ENCODE data around the gene HAUS5.
A peak's percentile ranks its signal among the peaks of the same experiment; 100 is the strongest.
"Not testable (repeated sequence)": the region's sequence is repeated elsewhere in the genome, so short reads cannot be mapped to it uniquely, and the experiment has no call there.

HAUS5 gene, protein sequence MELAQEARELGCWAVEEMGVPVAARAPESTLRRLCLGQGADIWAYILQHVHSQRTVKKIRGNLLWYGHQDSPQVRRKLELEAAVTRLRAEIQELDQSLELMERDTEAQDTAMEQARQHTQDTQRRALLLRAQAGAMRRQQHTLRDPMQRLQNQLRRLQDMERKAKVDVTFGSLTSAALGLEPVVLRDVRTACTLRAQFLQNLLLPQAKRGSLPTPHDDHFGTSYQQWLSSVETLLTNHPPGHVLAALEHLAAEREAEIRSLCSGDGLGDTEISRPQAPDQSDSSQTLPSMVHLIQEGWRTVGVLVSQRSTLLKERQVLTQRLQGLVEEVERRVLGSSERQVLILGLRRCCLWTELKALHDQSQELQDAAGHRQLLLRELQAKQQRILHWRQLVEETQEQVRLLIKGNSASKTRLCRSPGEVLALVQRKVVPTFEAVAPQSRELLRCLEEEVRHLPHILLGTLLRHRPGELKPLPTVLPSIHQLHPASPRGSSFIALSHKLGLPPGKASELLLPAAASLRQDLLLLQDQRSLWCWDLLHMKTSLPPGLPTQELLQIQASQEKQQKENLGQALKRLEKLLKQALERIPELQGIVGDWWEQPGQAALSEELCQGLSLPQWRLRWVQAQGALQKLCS

DNA sequence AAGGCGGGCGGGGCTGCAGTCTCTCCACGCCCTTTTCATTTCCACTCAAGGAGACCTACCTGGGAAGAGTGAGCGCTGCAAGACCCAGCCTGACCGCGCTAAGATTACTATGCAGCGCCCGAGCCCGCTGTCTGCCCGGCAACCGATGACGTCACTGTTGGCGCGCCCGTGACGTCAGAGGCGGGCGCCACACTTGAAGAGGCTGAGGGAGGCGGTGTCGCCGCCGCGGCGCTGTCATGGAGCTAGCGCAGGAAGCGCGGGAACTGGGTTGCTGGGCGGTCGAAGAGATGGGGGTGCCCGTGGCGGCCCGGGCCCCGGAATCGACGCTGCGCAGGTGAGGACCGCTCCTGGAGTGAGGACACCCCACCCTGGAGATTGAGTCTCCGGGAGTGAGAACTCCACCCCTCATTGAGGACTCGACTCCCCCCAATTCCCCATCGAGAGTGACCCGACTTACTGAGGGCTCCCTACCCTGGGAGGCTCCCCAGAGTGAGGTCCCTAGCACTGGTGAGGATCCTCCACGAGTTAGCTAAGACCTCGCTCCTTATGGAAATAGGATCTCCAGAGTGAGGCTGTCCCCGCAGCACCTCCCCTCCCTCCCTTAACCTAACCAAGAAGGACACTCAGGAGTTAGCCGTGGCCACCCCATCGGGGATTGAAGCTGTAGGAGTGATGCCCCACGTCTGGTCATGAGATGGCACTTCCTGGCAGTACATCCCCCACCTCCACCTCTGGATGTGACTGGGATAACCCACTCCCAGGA is at the start of gene HAUS5:
TSS of gene HAUS5 (plus strand) at position 177 of the 763 bp plus-strand sequence. CDS start at position 237, 60 bp downstream.
- DNase-seq (ENCODE audit: low read depth in 2 of 2, low spot score in 1 of 2), result peak; percentile 87 to 94

DNA sequence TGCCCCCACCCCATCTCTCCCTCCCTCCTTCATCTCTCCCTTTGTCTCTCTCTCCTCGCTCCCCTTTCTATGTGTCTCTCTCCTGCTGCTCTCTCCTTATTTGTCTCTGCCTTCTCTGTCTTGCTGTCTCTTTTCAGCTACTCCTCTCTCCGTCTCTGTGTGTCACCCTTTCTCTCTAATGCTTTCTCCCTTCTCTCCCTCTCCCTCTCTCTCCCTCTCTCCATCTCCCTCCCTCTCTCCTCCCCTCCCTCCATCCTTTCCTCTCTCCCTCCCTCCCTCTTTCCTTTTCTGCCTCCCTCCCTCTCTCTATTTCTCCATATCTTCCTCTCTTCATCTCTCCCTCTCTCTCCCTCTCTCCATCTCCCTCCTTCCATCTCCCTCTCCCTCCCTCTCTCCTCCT is 49.8 kb upstream of the HAUS5 start:
- no peak for DNase-seq (ENCODE audit: low read depth in 2 of 2, low spot score in 1 of 2)

DNA sequence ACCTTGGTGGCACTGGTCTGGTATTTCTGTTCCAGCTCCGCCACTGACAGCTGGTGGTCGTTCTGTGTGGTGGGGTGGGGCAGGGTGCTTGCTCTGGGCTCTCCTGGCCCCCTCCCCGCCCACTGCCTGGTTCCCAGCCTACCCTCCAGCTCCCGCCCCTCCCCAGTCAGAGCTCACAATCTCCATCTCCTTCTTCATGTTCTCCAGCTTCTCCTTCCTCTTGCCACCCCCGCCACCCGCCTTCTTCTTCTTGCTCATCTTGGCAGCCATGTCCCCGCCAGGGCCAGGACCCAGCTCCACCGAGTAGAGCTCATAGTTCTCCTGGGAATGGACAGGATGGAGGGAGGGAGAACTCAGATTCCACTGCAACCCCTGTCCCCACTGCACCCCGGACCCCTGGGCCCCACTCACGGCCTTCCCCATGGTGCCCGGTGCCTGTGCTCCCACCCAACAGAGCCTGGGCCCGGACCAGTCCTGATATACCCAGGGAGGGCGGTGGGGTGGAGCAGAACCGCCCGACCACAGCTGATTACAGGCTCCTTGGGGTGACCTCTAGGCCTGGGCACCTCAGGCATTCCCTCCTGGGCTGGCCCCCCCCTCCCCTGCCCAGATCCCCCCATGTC is 49.2 kb upstream of the HAUS5 start, which contains the start of gene ATP4A:
TSS of gene ATP4A (minus strand) at position 452 of the 623 bp plus-strand sequence. CDS start at position 423, 29 bp downstream.
- no peak for DNase-seq (ENCODE audit: low read depth in 2 of 2, low spot score in 1 of 2)

DNA sequence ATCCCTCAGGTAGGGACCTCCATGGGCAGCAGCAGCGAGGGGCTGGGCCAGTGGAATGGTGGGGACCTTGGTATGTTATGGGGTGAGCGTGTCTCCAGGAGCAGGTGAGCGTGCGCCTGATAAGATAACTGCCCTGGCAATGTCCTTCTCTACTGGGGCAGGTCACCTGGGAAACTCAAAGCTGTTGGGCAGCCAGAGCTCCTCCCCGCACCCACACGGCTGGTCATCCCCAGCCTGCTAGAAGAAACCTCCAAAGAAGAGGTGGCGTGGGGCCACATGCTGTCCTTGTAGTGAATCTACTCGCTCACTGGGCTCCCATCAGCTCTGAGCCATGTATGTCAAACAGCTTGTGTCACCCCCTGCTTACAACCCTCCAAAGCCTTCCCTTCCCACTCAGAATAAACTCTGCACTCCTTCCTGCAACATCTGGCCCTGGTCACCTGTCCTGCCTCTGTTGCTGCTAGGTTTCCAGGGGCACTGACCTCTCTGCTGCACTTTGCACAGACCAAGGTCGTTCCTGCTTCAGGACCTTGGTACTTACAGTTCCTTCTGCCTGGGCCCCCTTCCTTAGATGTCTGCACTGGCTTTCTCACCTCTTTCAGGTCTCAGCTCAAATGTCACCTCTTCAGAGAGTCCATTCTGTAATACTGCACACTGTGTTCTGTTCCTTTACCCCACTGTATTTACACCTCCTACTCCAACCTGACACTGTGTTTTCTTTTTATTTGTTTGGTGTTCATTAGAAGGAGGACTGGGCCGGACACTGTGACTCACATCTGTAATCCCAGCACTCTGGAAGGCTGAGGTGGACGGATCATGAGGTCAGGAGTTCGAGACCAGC is 47.3 kb upstream of the HAUS5 start:
- no peak for DNase-seq (ENCODE audit: low read depth in 2 of 2, low spot score in 1 of 2)

DNA sequence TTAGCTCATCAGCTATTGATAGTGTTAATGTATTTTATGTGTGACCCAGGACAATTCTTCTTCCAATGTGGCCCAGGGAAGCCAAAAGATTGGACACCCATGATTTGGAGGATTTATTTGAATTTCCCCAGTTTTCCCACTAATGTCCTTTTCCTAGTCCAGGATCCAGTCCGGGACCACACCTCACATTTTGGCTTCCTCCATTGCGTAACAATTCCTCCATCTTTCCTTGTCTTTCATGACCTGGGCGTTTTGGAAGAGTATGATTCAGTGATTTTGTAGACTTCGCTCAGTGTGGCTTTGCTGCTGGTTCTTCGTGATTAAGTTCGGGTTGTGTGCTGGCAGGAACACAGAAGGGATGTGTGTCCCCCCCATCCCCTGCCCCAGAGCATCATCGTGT is 45.8 kb upstream of the HAUS5 start:
- no peak for DNase-seq (ENCODE audit: low read depth in 2 of 2, low spot score in 1 of 2)

DNA sequence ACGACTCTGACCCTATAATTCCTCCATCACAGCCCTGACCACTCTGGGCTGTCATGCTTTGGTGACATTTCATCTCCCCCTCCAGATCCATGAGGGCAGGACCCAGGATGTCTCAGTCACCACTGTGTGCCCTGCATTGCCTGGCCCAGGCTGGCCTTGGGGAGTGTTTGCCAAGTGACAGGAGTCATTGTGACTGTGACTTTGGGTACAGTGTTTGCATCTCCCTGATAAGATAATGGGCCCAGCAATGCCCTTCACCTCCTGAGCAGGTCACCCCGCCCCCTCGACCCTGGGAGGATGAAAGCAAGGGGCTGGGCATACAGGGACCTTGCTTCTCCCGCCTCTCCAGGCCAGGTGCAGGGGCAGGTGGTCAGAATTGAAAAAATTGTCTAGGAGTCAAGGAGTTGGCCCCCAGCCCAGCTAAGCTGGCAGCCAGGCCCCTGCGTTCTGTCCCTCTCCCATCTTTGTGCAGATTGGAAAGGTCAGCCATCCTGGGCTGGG is 43.2 kb upstream of the HAUS5 start:
- DNase-seq (ENCODE audit: low read depth in 2 of 2, low spot score in 1 of 2), result no peak

DNA sequence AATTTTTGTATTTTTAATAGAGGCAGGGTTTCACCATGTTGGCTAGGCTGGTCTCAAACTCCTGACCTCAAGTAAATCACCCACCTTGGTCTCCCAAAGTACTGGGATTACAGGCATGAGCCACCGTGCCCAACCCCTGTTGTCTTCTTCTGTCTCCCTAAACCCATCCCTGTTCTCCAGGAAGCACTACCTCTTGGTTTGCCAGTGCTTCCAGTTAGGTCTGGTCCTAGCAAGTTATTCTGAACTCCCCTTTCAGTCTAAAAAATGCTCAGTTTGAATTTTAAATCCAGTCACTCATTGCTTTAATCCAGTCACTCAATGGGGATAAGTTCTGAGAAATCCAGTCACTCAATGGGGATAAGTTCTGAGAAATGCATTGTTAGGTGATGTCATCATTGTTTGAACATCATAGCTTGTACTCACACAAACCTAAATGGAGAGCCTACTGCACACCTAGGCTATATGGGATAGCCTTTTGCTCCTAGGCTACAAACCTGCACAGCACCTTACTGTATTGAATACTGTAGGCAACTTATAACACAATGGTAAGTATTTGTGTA is 41.0 kb upstream of the HAUS5 start:
- no peak for DNase-seq (ENCODE audit: low read depth in 2 of 2, low spot score in 1 of 2)

DNA sequence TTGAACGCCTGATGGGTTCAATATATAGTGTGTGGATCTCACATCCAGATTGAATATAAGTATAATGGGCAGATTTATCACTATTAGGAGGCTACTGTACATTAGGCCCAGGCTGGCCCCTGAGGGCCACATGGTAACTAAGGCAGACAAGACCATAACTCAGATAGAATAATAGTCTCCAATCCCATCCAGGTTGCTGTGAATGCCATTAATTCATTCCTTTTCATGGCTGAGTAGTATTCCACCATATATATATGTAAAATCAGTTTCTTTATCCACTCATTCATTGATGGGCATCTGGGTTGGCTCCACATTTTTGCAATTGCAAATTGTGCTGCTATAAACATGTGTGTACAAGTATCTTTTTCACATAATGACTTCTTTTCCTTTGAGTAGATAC is 34.6 kb upstream of the HAUS5 start:
- DNase-seq (ENCODE audit: low read depth in 2 of 2, low spot score in 1 of 2), result no peak

DNA sequence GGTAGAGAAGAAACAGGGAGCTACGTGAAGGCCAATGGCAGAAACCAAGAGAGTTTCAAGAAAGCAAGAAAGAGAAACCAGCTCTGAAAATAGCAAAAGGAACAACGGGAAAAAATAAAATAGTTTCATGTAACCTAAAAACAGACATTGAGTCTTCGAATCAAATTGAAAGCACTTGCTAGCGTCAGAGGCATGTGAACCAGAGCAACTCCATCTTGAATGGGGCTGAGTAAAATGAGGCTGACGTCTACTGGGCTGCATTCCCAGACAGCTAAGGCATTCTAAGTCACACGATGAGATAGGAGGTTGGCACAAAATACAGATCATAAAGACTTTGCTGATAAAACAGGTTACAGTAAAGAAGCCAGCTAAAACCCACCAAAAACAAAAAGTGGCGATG is 33.8 kb upstream of the HAUS5 start:
- no peak for DNase-seq (ENCODE audit: low read depth in 2 of 2, low spot score in 1 of 2)

DNA sequence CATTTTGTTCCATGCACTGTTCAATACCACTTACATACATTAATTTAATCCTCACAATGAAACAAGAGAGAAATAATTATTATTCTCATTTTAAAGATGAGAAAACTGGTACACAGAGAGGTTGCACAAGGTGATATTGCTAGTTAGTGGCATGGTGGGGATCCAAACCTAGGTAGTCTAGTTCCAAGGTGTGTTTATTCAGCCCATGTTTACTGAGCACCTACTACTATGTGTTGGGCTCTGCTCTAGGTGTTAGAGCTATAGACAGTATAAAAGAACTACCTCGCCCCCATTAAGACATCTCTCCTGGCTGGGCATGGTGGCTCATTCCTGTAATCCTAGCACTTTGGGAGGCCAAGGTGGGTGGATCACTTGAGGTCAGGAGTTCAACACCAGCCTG is 29.8 kb upstream of the HAUS5 start:
- DNase-seq (ENCODE audit: low read depth in 2 of 2, low spot score in 1 of 2), result no peak

DNA sequence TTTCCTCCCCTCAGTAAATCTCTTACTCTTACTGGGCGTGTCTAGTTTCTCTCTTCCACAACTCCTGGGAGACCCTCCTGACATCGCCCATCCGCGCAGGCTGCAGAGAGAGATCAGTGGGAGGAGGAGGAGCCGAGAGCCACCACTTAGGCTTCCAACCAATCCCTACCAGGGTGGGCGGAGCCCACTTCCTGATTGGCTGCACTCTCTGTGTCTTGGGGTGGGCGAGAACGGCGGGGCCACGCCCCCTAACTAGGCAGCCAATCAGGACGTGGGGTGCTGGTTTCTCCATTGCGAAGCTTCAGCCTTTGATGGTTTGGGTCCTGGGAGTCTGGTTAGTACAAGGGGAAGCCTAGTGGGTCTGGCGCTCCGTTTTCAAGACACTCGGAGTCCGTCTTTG is 26.7 kb upstream of the HAUS5 start, which contains the start of gene PMIS2:
TSS of gene PMIS2 (plus strand) at position 326 of the 400 bp plus-strand sequence. CDS start 87 bp downstream, outside the sequence.
- no peak for DNase-seq (ENCODE audit: low read depth in 2 of 2, low spot score in 1 of 2)

DNA sequence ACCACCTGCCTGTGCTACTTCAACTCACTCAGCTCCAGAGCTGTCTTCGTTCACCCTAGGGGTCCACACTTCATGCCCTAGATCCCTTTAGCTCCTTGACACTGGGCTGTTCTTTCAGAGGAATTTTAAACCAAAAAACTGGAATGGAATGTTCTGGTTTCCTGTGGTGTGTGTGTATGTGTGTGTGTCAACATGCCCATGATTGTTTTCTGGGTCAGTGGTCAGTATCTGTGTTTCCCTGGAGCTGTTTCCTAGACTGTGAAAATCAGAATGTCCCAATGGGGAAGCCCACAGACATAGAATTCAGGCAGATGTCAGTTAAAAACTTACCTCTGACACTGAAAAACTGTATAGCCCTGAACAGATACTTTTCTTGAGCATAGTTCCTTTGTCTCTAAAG is 25.2 kb upstream of the HAUS5 start:
- DNase-seq (ENCODE audit: low read depth in 2 of 2, low spot score in 1 of 2), result no peak

DNA sequence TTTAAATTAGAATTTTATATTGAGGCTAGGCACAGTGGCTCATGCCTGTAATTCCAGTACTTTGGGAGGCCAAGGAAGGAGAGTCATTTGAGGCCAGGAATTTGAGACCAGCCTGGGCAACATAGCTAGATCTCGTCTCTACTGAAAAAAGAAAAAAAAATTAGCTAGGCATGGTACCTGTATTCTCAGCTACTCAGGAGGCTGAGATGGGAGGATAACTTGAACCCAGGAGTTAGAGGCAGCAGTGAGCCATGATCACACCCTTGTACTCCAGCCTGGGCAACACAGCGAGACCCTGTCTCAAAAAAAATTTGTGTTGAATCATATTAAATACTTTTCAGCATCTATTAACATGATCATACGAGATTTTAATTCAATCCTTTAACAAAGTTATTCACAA is 21.7 kb upstream of the HAUS5 start:
- no peak for DNase-seq (ENCODE audit: low read depth in 2 of 2, low spot score in 1 of 2)

DNA sequence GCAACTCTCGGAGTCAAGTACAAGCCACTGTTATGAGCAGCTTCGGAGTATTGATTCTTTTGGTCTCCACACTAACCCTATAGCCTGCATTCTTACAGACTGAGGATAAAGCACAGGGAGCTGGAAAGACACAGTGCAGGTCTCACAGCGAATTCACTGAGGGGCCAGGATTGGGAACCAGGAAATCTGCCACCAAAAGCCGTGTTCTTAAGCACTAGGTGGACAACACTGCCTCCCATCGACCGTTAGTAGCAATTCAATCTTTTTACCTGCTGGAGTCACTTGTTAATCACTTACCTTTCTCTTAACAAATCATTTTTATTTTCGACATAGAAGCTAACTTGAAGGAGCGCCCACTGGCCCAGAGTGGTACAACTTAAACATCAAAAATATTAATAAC is 20.3 kb upstream of the HAUS5 start:
- DNase-seq (ENCODE audit: low read depth in 2 of 2, low spot score in 1 of 2), result no peak

DNA sequence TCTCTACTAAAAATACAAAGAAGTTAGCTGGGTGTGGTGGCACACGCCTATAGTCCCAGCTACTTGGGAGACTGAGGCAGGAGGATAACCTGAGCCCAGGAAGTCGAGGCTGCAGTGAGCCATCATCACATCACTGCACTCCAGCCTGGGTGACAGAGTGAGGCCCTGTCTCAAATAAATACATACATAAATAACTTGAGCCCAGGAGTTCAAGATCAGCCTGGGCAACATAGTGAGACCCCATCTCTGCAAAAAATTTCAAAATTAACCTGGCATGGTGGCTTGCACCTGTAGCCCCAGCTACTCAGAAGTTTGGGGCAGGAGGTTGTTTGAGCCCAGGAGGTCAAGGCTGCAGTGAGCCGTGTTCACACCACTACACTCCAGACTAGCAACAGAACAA is 17.5 kb upstream of the HAUS5 start:
- not testable (repeated sequence) for DNase-seq (ENCODE audit: low read depth in 2 of 2, low spot score in 1 of 2)

DNA sequence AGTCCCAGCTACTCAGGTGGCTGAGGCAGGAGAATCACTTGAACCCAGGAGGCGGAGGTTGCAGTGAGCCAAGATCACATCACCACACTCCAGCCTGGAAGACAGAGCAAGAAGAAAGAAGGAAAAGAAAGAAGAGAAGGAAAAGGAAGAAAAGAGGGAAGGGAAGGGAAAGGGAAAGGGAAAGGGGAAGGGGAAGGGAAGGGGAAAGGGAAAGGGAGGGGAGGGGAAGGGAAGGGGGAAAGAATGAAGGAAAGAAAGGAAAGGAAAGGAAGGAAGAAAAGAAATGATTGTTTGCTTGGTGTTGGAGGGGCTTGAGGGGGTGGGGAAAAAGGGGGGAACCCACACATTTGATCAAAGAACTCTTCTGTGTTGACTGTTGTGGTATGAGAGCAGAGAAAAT is 16.6 kb upstream of the HAUS5 start:
- DNase-seq (ENCODE audit: low read depth in 2 of 2, low spot score in 1 of 2), result no peak

DNA sequence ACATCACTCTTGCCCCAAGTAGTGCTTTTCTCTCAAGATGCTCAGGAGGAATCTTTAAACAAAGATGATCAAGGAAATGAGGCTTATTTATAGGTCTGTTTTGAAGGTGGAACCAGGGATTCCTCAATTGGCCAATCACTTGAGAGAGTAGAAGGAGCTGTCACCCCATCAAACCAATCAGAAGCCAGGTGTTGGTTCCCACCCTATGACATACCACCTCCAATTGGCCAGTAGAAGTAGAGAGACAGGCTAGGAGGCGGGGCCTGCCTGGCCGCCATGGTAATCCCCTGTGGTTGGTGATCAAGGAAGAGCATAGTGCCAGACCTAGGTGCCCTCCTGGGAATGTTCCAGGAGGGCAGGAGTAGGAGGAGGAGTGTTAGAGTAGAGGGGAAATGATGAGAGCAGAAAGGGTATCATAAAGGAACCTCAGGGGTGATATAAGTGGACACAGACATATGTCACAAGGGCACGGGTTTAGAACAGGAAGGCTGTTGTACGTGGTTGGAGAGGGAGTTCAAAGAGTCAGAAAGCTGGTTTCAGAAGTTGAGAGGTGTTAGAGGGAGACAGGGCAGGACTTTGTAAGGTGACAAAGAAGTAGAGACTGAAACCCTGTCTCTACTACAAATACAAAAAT is 16.1 kb upstream of the HAUS5 start:
- no peak for DNase-seq (ENCODE audit: low read depth in 2 of 2, low spot score in 1 of 2)

DNA sequence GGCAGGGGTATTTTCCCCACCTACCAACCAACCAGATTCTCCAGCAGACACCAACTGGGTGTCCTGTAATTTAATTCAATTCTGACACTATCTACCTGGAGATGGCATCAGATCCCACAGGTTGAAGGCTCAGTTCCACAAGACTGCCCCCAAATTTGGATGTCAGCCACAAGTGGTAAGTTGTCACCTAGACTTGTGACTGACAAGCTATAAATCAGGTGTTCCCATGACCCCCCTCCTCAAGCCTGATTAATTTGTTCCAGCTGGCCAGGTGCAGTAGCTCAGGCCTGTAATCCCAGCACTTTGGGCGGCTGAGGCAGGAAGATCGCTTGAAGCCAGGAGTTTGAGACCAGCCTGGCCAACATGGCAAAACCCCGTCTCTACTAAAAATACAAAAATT is 10.6 kb upstream of the HAUS5 start:
- DNase-seq (ENCODE audit: low read depth in 2 of 2, low spot score in 1 of 2), result no peak

DNA sequence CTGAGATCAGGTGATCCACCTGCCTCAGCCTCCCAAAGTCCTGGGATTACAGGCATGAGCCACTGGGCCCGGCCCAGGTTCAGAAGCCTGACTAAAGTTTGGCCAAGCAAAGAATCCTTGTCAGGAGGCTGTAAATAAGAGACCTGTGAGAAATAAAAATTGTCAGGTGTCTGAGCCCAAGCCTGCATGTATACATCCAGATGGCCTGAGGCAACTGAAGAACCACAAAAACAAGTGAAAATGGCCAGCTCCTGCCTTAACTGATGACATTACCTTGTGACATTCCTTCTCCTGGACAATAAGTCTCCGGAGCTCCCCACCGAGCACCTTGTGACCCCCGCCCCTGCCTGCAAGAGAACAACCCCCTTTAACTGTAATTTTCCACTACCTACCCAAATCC is 8.1 kb upstream of the HAUS5 start:
- DNase-seq (ENCODE audit: low read depth in 2 of 2, low spot score in 1 of 2), result not testable (repeated sequence)

Measured in stimulated activated CD8-positive, alpha-beta memory T cell treated with anti-CD3 and anti-CD28 coated beads, Interleukin-4, amount 100 ng/mL, for 4 hours (primary cell).